OCI-LY3 (cell line): ENCODE results near the gene AFAP1.

ENCODE experiments used
- H2AFZ ChIP-seq: fragments of 200-600, 300-600 bp; shearing (Covaris generic); 2 replicates; pipeline ENCODE4 v1.6.0; 2014; ENCODE audit warnings: antibody characterized with exemption, low read depth, low read length
- H3K27ac ChIP-seq: fragments of 200-600, 300-600 bp; sonication (generic); 2 replicates; pipeline ENCODE4 v1.5.1; 2014; ENCODE audit warnings: mild to moderate bottlenecking, low read length, moderate library complexity, mixed read lengths
- H3K27me3 ChIP-seq: fragments of 200-600, 300-600 bp; sonication (generic); 2 replicates; pipeline ENCODE4 v1.6.1; 2014; ENCODE audit warnings: low read depth, low read length, mixed read lengths
- H3K36me3 ChIP-seq: fragments of 200-600, 300-600 bp; sonication (generic); replicated peaks from 2 replicates; pipeline ENCODE3; 2014; ENCODE audit warnings: low read depth, low read length, mixed read lengths
- H3K4me1 ChIP-seq: fragments of 300-600, 200-600 bp; sonication (generic); 2 replicates; pipeline ENCODE4 v1.6.1; 2014; ENCODE audit warnings: low read length, mixed read lengths
- H3K4me2 ChIP-seq: fragments of 200-600, 300-600 bp; sonication (generic); 2 replicates; pipeline ENCODE4 v1.6.1; 2014; ENCODE audit warnings: low read length, mixed read lengths
- H3K4me3 ChIP-seq: fragments of 300-600, 200-600 bp; sonication (generic); 2 replicates; pipeline ENCODE4 v1.5.1; 2014; ENCODE audit warnings: antibody characterized with exemption, mild to moderate bottlenecking, low read length, moderate library complexity
- H3K79me2 ChIP-seq: fragments of 300-600, 200-600 bp; shearing (Covaris generic); 2 replicates; pipeline ENCODE4 v1.6.1; 2014; ENCODE audit warnings: mild to moderate bottlenecking, low read length, mixed read lengths
- H3K9ac ChIP-seq: fragments of 300-600, 200-600 bp; shearing (Covaris generic); 2 replicates; pipeline ENCODE4 v1.6.0; 2014; ENCODE audit warnings: mild to moderate bottlenecking, low read length, moderate library complexity
- H3K9me3 ChIP-seq: fragments of 200-600, 300-600 bp; shearing (Covaris generic); 2 replicates; pipeline ENCODE4 v1.6.1; 2014; ENCODE audit warnings: low read length, mixed read lengths; ENCODE audit not compliant: insufficient read depth
- H4K20me1 ChIP-seq: fragments of 200-600, 300-600 bp; sonication (generic); 2 replicates; pipeline ENCODE4 v1.6.1; 2016; ENCODE audit warnings: low read length, mixed read lengths; ENCODE audit not compliant: insufficient read depth
- CTCF ChIP-seq: fragments of 200-600, 300-600 bp; sonication (generic); IDR thresholded peaks from 2 replicates; pipeline ENCODE4 v1.5.1; 2014; ENCODE audit warnings: antibody characterized with exemption, low read length, low read depth
- EZH2phosphoT487 ChIP-seq: fragments of 200-600 bp; shearing (Covaris generic); IDR thresholded peaks from 2 replicates; pipeline ENCODE4 v1.6.1; 2018; ENCODE audit warnings: antibody characterized with exemption, mixed run types, low read depth

The AFAP1 gene

DNA sequence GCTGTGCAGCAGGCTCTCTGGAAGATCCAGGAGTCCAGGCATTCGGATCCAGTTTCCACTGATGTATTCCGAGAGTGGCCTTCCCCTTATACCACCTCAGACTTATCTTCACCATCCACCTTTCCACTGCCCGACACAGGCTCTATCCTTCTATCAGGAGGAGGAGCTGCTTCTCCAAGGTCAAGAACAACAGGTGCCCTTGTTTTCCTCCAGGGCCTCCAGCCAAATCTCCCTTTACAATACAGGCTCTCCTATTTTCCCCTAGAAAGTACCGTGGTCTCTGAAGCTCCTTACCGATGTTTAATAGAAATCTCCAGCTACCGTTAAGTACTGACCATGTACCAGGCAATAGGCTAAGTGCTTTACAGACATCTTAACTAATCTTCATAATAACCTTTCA lies 61.3 kb downstream of the AFAP1 start:
- H2AFZ ChIP-seq: no peak overlapping the region
- no peaks in the 10 kb centered on the region for H3K79me2 ChIP-seq
- no peak for TF ChIP-seq CTCF
- TF ChIP-seq EZH2phosphoT487: no peak
- H3K9ac ChIP-seq: no peak overlapping the region
- peaks cover 6% of the 10 kb centered on the region; the same call in 1 of the 2 replicates for H3K27me3 ChIP-seq
- no peaks in the 10 kb centered on the region for H3K36me3 ChIP-seq
- H3K4me3 ChIP-seq: no peak overlapping the region
- no peaks in the 10 kb centered on the region for H4K20me1 ChIP-seq
- no peak overlapping the region for H3K27ac ChIP-seq
- H3K9me3 ChIP-seq: no peaks in the 10 kb centered on the region
- no peak overlapping the region for H3K4me2 ChIP-seq
- no peaks in the 10 kb centered on the region for H3K4me1 ChIP-seq

DNA sequence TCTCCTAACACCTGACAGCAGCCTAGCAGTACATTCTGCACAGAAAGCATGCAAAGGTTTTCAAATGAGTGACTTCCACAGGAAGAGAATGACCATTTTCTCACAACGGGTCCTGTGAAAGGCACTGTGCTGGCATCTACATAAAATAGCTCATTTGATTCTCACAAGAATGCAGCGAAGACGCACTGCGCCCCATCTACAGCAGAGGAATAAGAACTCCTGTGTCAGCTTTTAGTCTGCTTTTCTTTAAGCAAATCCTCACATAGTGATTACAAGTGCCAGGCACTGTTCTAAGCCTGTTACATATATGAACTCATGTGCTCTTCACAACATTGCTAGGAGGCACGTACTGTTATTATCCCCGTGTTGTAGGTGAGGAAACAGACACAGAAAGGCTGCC lies 62.5 kb downstream of the AFAP1 start:
- H4K20me1 ChIP-seq: no peaks in the 10 kb centered on the region
- H3K4me2 ChIP-seq: no peak overlapping the region
- H3K4me1 ChIP-seq: no peaks in the 10 kb centered on the region

GRCh38 chr4:7876201-7876875 lies 63.3 kb downstream of the AFAP1 start:
- no peaks in the 10 kb centered on the region for H3K36me3 ChIP-seq
- TF ChIP-seq EZH2phosphoT487: no peak
- TF ChIP-seq CTCF: no peak
- H2AFZ ChIP-seq: no peak overlapping the region
- H3K9ac ChIP-seq: no peak overlapping the region
- H3K79me2 ChIP-seq: no peaks in the 10 kb centered on the region
- H3K4me2 ChIP-seq: no peak overlapping the region
- peaks cover 9% of the 10 kb centered on the region; the same call in 1 of the 2 replicates for H3K27me3 ChIP-seq
- H3K4me1 ChIP-seq: no peaks in the 10 kb centered on the region
- no peak overlapping the region for H3K27ac ChIP-seq
- no peak overlapping the region for H3K4me3 ChIP-seq
- H3K9me3 ChIP-seq: no peaks in the 10 kb centered on the region
- no peaks in the 10 kb centered on the region for H4K20me1 ChIP-seq

More for the DNA sequence above, 62.5 kb downstream of the AFAP1 start:
- Histone ChIP-seq H3K27ac (no peak overlapping the region), H3K4me3 (no peak overlapping the region), H3K9ac (no peak overlapping the region), H3K36me3 (no peaks in the 10 kb centered on the region), H3K27me3 (peaks cover 9% of the 10 kb centered on the region; the same call in 1 of the 2 replicates), H2AFZ (no peak overlapping the region), H3K79me2 (no peaks in the 10 kb centered on the region), H3K9me3 (no peaks in the 10 kb centered on the region)
- no peak for TF ChIP-seq EZH2phosphoT487
- TF ChIP-seq CTCF: no peak

- Histone ChIP-seq H2AFZ (no peak overlapping the region), H3K79me2 (no peaks in the 10 kb centered on the region), H3K4me1 (no peaks in the 10 kb centered on the region), H3K27me3 (peaks cover 9% of the 10 kb centered on the region; the same call in 1 of the 2 replicates), H4K20me1 (no peaks in the 10 kb centered on the region), H3K4me2 (no peak overlapping the region), H3K9ac (no peak overlapping the region), H3K36me3 (no peaks in the 10 kb centered on the region), H3K4me3 (no peak overlapping the region), H3K27ac (no peak overlapping the region), H3K9me3 (no peaks in the 10 kb centered on the region)
- TF ChIP-seq EZH2phosphoT487 (no peak), CTCF (no peak)
Measured at GRCh38 chr4:7874838-7875237, 64.8 kb downstream of the AFAP1 start.
